Measurements from ENCODE around the gene CELF2.

Gene CELF2

DNA sequence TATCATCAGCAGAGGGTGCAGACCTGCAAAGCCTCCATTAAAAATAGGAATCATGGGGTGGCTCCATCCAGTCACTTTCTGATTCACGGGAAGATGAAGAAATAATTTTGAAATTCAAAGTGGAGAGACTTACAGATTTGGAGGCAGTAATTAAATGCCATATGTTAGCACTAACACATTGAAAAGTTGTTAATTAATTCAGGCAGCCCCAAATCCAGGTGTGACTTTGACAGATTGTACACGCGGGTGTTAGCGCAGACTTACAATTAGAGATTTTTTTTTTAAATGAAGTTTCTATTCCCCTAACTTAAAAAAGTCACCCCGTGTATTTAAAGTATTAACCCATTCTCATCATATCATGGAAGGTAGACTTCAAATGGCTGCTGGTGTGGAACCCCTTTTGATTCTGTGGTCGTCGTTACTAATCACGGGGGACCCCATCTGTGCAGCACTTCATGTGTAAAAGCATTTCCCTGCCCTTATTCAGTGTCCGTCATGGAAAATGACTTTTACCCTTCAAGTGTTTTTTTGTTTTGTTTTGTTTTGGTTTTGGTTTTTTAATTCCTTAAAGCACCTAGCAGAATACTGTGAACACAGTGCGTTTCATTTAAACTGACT is 235.8 kb downstream of the CELF2 start:
- Histone ChIP-seq H3K9me3 (ENCODE audit: control insufficient read depth, low read length) (no peaks in the 10 kb centered on the region), H3K4me3 (ENCODE audit: low read depth, low read length) (no peak overlapping the region), H3K27me3 (ENCODE audit: control insufficient read depth, insufficient read depth, low read length) (no peaks in the 10 kb centered on the region), H3K27ac (no peak overlapping the region), H3K36me3 (ENCODE audit: control insufficient read depth, insufficient read depth, low read length) (no peaks in the 10 kb centered on the region), H3K4me1 (no peaks in the 10 kb centered on the region), H3K4me2 (ENCODE audit: low read length) (no peak overlapping the region), H2AFZ (no peak overlapping the region), H3K9ac (no peak overlapping the region), H3K79me2 (no peaks in the 10 kb centered on the region)
- TF ChIP-seq, protein P1, sequence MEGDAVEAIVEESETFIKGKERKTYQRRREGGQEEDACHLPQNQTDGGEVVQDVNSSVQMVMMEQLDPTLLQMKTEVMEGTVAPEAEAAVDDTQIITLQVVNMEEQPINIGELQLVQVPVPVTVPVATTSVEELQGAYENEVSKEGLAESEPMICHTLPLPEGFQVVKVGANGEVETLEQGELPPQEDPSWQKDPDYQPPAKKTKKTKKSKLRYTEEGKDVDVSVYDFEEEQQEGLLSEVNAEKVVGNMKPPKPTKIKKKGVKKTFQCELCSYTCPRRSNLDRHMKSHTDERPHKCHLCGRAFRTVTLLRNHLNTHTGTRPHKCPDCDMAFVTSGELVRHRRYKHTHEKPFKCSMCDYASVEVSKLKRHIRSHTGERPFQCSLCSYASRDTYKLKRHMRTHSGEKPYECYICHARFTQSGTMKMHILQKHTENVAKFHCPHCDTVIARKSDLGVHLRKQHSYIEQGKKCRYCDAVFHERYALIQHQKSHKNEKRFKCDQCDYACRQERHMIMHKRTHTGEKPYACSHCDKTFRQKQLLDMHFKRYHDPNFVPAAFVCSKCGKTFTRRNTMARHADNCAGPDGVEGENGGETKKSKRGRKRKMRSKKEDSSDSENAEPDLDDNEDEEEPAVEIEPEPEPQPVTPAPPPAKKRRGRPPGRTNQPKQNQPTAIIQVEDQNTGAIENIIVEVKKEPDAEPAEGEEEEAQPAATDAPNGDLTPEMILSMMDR (IDR thresholded peaks at IDR 0.05), result no peak

DNA sequence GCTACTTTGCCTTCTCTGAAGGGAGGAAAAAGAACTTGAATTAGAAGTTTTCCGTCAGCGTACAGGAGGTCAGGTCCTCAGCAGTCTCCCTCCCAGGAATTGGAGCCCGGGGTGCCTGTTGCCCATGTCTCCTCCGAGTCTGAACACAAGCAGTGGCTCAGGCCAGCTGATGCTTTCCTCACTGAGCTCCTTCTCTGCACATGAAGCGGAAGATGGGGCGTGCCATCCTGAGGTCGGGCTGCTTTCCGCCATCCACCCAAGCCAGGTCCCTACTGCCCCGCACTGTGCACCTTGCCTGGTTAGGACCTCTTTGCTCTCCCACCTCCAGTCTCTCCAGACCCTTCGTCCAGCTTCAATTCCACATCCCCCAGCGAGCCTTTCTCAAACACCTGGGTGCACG is 237.5 kb downstream of the CELF2 start:
- TF ChIP-seq, protein P1 (IDR thresholded peaks at IDR 0.05), result no peak
- H3K79me2 ChIP-seq, result no peaks in the 10 kb centered on the region
- H3K9me3 ChIP-seq (ENCODE audit: control insufficient read depth, low read length), result no peaks in the 10 kb centered on the region
- H3K4me2 ChIP-seq (ENCODE audit: low read length), result no peak overlapping the region
- no peaks in the 10 kb centered on the region for H3K4me1 ChIP-seq
- no peak overlapping the region for H2AFZ ChIP-seq
- no peak overlapping the region for H3K9ac ChIP-seq
- no peaks in the 10 kb centered on the region for H3K27me3 ChIP-seq (ENCODE audit: control insufficient read depth, insufficient read depth, low read length)
- no peak overlapping the region for H3K4me3 ChIP-seq (ENCODE audit: low read depth, low read length)
- no peak overlapping the region for H3K27ac ChIP-seq
- H3K36me3 ChIP-seq (ENCODE audit: control insufficient read depth, insufficient read depth, low read length), result no peaks in the 10 kb centered on the region

DNA sequence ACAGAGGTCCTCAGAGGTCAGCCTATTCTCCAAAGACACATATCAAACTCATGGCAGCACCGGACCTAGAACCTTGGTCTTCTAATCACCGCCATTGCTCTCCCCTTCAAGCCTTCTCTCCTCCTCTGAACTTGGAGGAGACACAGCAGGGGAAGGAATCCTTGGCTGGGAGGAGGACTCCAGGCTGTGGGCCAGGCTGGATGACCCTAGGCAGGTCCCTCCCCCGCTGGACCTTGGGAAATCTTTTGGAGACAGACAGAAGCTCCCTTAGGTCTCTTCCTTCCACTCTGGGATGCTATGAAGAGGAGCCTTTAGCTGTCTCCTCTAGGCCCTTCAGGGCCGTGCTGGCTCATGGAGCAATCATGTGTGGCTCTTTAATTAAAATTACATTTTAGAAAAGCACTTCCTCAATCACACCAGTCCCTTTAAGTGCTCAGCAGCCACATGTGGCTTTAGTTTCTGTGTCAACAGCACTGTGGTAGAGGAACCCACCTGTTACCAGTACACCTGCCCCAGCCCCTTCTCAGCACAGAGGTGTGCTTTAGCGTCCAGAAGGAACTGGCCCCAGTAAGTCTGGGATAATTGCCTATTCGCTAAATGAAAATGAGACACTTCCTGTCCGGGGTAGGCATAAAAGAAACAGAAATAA is 238.2 kb downstream of the CELF2 start:
- TF ChIP-seq, protein P1 (IDR thresholded peaks at IDR 0.05), result no peak
- Histone ChIP-seq H3K4me1 (no peaks in the 10 kb centered on the region), H3K27me3 (ENCODE audit: control insufficient read depth, insufficient read depth, low read length) (no peaks in the 10 kb centered on the region), H3K4me3 (ENCODE audit: low read depth, low read length) (no peak overlapping the region), H3K36me3 (ENCODE audit: control insufficient read depth, insufficient read depth, low read length) (no peaks in the 10 kb centered on the region), H3K4me2 (ENCODE audit: low read length) (no peak overlapping the region), H2AFZ (no peak overlapping the region), H3K9me3 (ENCODE audit: control insufficient read depth, low read length) (no peaks in the 10 kb centered on the region), H3K79me2 (no peaks in the 10 kb centered on the region), H3K27ac (no peak overlapping the region), H3K9ac (no peak overlapping the region)

DNA sequence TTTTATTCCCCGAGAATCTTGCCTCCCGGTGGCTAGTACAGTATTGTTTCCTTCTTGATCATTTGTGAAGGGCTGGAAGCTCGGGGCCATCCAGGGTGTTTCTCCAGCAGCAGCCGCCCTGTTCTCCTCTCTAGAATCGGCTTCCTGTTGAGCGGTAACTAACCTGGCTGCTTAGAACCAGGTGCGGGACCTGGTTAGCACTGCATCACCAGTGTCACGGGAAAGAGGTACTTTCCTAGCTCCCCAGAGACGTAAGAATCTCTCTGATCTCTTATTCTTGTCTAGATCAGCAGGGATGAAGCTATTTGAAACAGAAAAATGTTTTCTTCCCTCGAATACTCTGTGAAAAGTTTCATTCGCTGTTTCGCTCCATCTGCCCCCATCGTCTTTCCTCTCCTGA is 239.2 kb downstream of the CELF2 start:
- H3K79me2 ChIP-seq, result no peaks in the 10 kb centered on the region
- no peak overlapping the region for H3K4me3 ChIP-seq (ENCODE audit: low read depth, low read length)
- no peaks in the 10 kb centered on the region for H3K36me3 ChIP-seq (ENCODE audit: control insufficient read depth, insufficient read depth, low read length)
- H3K9ac ChIP-seq, result no peak overlapping the region
- no peaks in the 10 kb centered on the region for H3K4me1 ChIP-seq
- no peaks in the 10 kb centered on the region for H3K27me3 ChIP-seq (ENCODE audit: control insufficient read depth, insufficient read depth, low read length)
- TF ChIP-seq, protein P1 (IDR thresholded peaks at IDR 0.05), result no peak
- no peak overlapping the region for H3K4me2 ChIP-seq (ENCODE audit: low read length)
- no peak overlapping the region for H2AFZ ChIP-seq
- no peaks in the 10 kb centered on the region for H3K9me3 ChIP-seq (ENCODE audit: control insufficient read depth, low read length)
- H3K27ac ChIP-seq, result no peak overlapping the region

Data from parathyroid adenoma (tissue), 2 donors.